Measurements from ENCODE around the gene SPG21.

The SPG21 gene

GRCh38 chr15:65028921-65029735, 39.4 kb upstream of the SPG21 start, which contains the start of gene MTFMT (continued):
- TF ChIP-seq ZNF768 (tag by site-specific recombination; IDR thresholded peaks at IDR 0.05): no peak
- no peak; the same call in 1 of the 2 replicates for TF ChIP-seq ZNF561 (tag by site-specific recombination; IDR thresholded peaks at IDR 0.05; ENCODE audit: borderline replicate concordance)
- no peak for TF ChIP-seq ZNF354C (tag by site-specific recombination; IDR thresholded peaks at IDR 0.05; ENCODE audit: borderline replicate concordance, low read depth)
- no peak for TF ChIP-seq WT1 (tag by site-specific recombination; IDR thresholded peaks at IDR 0.05)
- TF ChIP-seq ZNF558 (tag by site-specific recombination; IDR thresholded peaks at IDR 0.05): no peak
- no peak for TF ChIP-seq ZNF112 (tag by site-specific recombination; IDR thresholded peaks at IDR 0.05)
- TF ChIP-seq ZNF571 (tag by site-specific recombination; IDR thresholded peaks at IDR 0.05): no peak
- TF ChIP-seq ZNF146 (tag by site-specific recombination; IDR thresholded peaks at IDR 0.05): no peak
- TF ChIP-seq HOXD13 (CRISPR knock-in tag; IDR thresholded peaks at IDR 0.05; ENCODE audit: borderline replicate concordance): no peak
- peak; percentile 49 for TF ChIP-seq EGR2 (tag by site-specific recombination; IDR thresholded peaks at IDR 0.05; ENCODE audit: low read depth)
- TF ChIP-seq ZNF596 (tag by site-specific recombination; IDR thresholded peaks at IDR 0.05): no peak
- no peak for TF ChIP-seq ZBTB21 (tag by site-specific recombination; IDR thresholded peaks at IDR 0.05)
- no peak for TF ChIP-seq ZNF518A (tag by site-specific recombination; conservative IDR thresholded peaks at IDR 0.05; ENCODE audit: low read depth)
- TF ChIP-seq KLF8 (tag by site-specific recombination; IDR thresholded peaks at IDR 0.05): peak; percentile 44; the same call in 1 of the 2 replicates
- TF ChIP-seq BCL6B (tag by site-specific recombination; IDR thresholded peaks at IDR 0.05): no peak
- peak; percentile 67 for TF ChIP-seq ZBTB8A (tag by site-specific recombination; IDR thresholded peaks at IDR 0.05)
- no peak for TF ChIP-seq ZNF510 (tag by site-specific recombination; IDR thresholded peaks at IDR 0.05; ENCODE audit: insufficient replicate concordance)
- TF ChIP-seq SP7 (tag by site-specific recombination; IDR thresholded peaks at IDR 0.05): no peak
- TF ChIP-seq ZNF26 (tag by site-specific recombination; IDR thresholded peaks at IDR 0.05): no peak
- no peak for TF ChIP-seq ZNF624 (tag by site-specific recombination; IDR thresholded peaks at IDR 0.05)
- TF ChIP-seq GLI2 (tag by site-specific recombination; IDR thresholded peaks at IDR 0.05; ENCODE audit: borderline replicate concordance, low read depth): no peak
- no peak for TF ChIP-seq ZFP37 (tag by site-specific recombination; IDR thresholded peaks at IDR 0.05)
- TF ChIP-seq ZNF184 (tag by site-specific recombination; IDR thresholded peaks at IDR 0.05): no peak
- no peak for TF ChIP-seq ZNF37A (tag by site-specific recombination; IDR thresholded peaks at IDR 0.05)
- no peak for TF ChIP-seq ZBTB1 (tag by site-specific recombination; IDR thresholded peaks at IDR 0.05)
- TF ChIP-seq ZNF239 (tag by site-specific recombination; IDR thresholded peaks at IDR 0.05): no peak
- no peak for TF ChIP-seq ZNF248 (tag by site-specific recombination; IDR thresholded peaks at IDR 0.05)
- no peak for TF ChIP-seq ZNF488 (tag by site-specific recombination; IDR thresholded peaks at IDR 0.05)
- peak; percentile 38 for TF ChIP-seq ZBTB26 (tag by site-specific recombination; optimal IDR thresholded peaks at IDR 0.05)
- peak; percentile 69; the same call in 1 of the 2 replicates for TF ChIP-seq GLIS1 (tag by site-specific recombination; IDR thresholded peaks at IDR 0.05)
- 0 out of 2 replicates have a peak, but pooled peaks have one; percentile 14 for TF ChIP-seq ZNF600 (tag by site-specific recombination; IDR thresholded peaks at IDR 0.05)
- 0 out of 2 replicates have a peak, but pooled peaks have one; percentile 43 for TF ChIP-seq KLF16 (tag by site-specific recombination; IDR thresholded peaks at IDR 0.05)
